ENCODE data around the gene ESPNL.

DNA sequence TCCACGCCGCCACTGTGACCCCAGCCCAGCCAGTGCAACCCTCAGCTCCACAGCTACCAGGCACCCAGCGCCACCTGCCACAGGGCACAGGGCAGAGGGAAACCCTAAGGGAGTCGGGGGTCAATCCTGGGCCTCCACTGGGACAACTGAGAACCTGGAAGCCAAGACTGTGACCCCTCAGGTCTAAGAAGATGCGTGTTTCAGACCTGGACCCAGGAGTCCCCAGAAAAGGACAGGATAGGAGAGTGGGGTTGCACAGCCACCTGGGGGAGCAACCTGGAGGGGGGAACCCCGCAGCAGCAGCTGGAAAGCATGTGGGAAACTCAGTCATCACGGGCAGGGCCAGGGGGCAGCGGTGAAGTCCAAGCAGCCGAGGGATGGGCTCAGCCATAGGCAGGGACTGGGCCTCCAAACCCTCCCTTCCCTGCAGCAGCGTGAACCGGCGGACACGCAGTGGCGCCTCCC lies 4.1 kb downstream of the ESPNL start:
- TF ChIP-seq, protein P1, sequence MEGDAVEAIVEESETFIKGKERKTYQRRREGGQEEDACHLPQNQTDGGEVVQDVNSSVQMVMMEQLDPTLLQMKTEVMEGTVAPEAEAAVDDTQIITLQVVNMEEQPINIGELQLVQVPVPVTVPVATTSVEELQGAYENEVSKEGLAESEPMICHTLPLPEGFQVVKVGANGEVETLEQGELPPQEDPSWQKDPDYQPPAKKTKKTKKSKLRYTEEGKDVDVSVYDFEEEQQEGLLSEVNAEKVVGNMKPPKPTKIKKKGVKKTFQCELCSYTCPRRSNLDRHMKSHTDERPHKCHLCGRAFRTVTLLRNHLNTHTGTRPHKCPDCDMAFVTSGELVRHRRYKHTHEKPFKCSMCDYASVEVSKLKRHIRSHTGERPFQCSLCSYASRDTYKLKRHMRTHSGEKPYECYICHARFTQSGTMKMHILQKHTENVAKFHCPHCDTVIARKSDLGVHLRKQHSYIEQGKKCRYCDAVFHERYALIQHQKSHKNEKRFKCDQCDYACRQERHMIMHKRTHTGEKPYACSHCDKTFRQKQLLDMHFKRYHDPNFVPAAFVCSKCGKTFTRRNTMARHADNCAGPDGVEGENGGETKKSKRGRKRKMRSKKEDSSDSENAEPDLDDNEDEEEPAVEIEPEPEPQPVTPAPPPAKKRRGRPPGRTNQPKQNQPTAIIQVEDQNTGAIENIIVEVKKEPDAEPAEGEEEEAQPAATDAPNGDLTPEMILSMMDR (IDR thresholded peaks at IDR 0.05), result no peak
- TF ChIP-seq POLR2A (IDR thresholded peaks at IDR 0.05), result no peak

Measured in lower leg skin (tissue), 3 donors.